ENCODE data around the gene TRPT1. TPM values are rescaled to one million over a fixed set of nuclear protein-coding genes. Genes with fewer than 3 reads are reported as not detected.

Gene TRPT1
- total and polyA plus RNA-seq, 9 of the 15 experiments (the other 6 are each of a cell fraction or from before 2014, with no cell fraction given), result 4.6 to 41.7 (median 23.1) TPM

GRCh38 chr11:64226507-64227051 is 593 bp upstream of the TRPT1 start (continued):
- no peak for TF ChIP-seq TEAD4 (IDR thresholded peaks at IDR 0.05; ENCODE audit: low read length)
- TF ChIP-seq TEAD4 (CRISPR knock-in tag; IDR thresholded peaks at IDR 0.05; ENCODE audit: borderline replicate concordance), result peak; percentile 82
- no peak for TF ChIP-seq PHTF2 (CRISPR knock-in tag; IDR thresholded peaks at IDR 0.05)
- no peak for TF ChIP-seq CBFB (CRISPR knock-in tag; IDR thresholded peaks at IDR 0.05)
- 0 out of 2 replicates have a peak, but pooled peaks have one; percentile 14 for TF ChIP-seq ERF (CRISPR knock-in tag; IDR thresholded peaks at IDR 0.05)
- TF ChIP-seq SMAD4 (CRISPR knock-in tag; conservative IDR thresholded peaks at IDR 0.05), result peak; percentile 40; the same call in 1 of the 2 replicates
- no peak for TF ChIP-seq POLR2H (tag; IDR thresholded peaks at IDR 0.05; ENCODE audit: low read depth)
- TF ChIP-seq HOXB6 (CRISPR knock-in tag; IDR thresholded peaks at IDR 0.05; ENCODE audit: borderline replicate concordance), result no peak
- TF ChIP-seq NFIC (IDR thresholded peaks at IDR 0.05), result no peak
- TF ChIP-seq POLR2G (IDR thresholded peaks at IDR 0.05; ENCODE audit: low read depth, low read length), result peak; percentile 60; the same call in 1 of the 2 replicates
- 0 out of 2 replicates have a peak, but pooled peaks have one; percentile 4 for TF ChIP-seq VEZF1 (CRISPR knock-in tag; IDR thresholded peaks at IDR 0.05)
- TF ChIP-seq E2F6 (IDR thresholded peaks at IDR 0.05; ENCODE audit: borderline replicate concordance in 1 of 2, extremely low read depth in 1 of 2, insufficient read depth in 1 of 2, insufficient read length in 1 of 2, low read depth in 1 of 2, low read length in 1 of 2, poor library complexity in 1 of 2, severe bottlenecking in 1 of 2), result peak in 1 of 2 experiments; percentile 46
- TF ChIP-seq, protein P1, sequence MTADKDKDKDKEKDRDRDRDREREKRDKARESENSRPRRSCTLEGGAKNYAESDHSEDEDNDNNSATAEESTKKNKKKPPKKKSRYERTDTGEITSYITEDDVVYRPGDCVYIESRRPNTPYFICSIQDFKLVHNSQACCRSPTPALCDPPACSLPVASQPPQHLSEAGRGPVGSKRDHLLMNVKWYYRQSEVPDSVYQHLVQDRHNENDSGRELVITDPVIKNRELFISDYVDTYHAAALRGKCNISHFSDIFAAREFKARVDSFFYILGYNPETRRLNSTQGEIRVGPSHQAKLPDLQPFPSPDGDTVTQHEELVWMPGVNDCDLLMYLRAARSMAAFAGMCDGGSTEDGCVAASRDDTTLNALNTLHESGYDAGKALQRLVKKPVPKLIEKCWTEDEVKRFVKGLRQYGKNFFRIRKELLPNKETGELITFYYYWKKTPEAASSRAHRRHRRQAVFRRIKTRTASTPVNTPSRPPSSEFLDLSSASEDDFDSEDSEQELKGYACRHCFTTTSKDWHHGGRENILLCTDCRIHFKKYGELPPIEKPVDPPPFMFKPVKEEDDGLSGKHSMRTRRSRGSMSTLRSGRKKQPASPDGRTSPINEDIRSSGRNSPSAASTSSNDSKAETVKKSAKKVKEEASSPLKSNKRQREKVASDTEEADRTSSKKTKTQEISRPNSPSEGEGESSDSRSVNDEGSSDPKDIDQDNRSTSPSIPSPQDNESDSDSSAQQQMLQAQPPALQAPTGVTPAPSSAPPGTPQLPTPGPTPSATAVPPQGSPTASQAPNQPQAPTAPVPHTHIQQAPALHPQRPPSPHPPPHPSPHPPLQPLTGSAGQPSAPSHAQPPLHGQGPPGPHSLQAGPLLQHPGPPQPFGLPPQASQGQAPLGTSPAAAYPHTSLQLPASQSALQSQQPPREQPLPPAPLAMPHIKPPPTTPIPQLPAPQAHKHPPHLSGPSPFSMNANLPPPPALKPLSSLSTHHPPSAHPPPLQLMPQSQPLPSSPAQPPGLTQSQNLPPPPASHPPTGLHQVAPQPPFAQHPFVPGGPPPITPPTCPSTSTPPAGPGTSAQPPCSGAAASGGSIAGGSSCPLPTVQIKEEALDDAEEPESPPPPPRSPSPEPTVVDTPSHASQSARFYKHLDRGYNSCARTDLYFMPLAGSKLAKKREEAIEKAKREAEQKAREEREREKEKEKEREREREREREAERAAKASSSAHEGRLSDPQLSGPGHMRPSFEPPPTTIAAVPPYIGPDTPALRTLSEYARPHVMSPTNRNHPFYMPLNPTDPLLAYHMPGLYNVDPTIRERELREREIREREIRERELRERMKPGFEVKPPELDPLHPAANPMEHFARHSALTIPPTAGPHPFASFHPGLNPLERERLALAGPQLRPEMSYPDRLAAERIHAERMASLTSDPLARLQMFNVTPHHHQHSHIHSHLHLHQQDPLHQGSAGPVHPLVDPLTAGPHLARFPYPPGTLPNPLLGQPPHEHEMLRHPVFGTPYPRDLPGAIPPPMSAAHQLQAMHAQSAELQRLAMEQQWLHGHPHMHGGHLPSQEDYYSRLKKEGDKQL (CRISPR knock-in tag; IDR thresholded peaks at IDR 0.05; ENCODE audit: borderline replicate concordance), result no peak
- TF ChIP-seq HNRNPK (IDR thresholded peaks at IDR 0.05; ENCODE audit: low read depth, low read length, poor library complexity, severe bottlenecking), result no peak
- TF ChIP-seq NFE2L1 (tag; IDR thresholded peaks at IDR 0.05; ENCODE audit: borderline replicate concordance, low read depth), result no peak
- TF ChIP-seq ZNF143 (CRISPR knock-in tag; IDR thresholded peaks at IDR 0.05), result 0 out of 2 replicates have a peak, but pooled peaks have one; percentile 43
- no peak for TF ChIP-seq SMARCA5 (IDR thresholded peaks at IDR 0.05)
- no peak for TF ChIP-seq ZKSCAN3 (CRISPR knock-in tag; IDR thresholded peaks at IDR 0.05)
- no peak for TF ChIP-seq ZNF212 (CRISPR knock-in tag; IDR thresholded peaks at IDR 0.05)
